MCF 10A (cell line): ENCODE data around the gene LELP1. TPM values are rescaled to one million over a fixed set of nuclear protein-coding genes. Genes with fewer than 3 reads are reported as not detected.

Source experiments
- BruUV-seq: library from RNA; stranded (reverse); fragments of 400-500 nt; replicated peaks from 2 replicates; lab custom pipeline; 2021; lab: Mats Ljungman, UMichigan
- CTCF ChIA-PET: fragments of 300-600 bp; sonication (Branson Sonifier 250); formaldehyde crosslinking; extraction: SDS; loops from one replicate; lab custom pipeline; 2021; ENCODE audit warnings: antibody characterized with exemption, inconsistent platforms; lab: Yijun Ruan, JAX
- POLR2A ChIA-PET: fragments of 300-600, 350-650 bp; sonication (Branson Sonifier 250); formaldehyde crosslinking; extraction: SDS; loops from one replicate; lab custom pipeline; 2020; ENCODE audit warnings: antibody characterized with exemption, inconsistent platforms; lab: Yijun Ruan, JAX
- DNase-seq: peaks from one replicate; pipeline ENCODE4 v3.0.0-alpha.2; 2018; ENCODE audit not compliant: unreplicated experiment
- H3K27ac Mint-ChIP-seq: one replicate; pipeline ENCODE4 v1.8.0; 2022; ENCODE audit warnings: mild to moderate bottlenecking, low read depth, mixed read lengths; ENCODE audit not compliant: unreplicated experiment
- H3K27me3 Mint-ChIP-seq: one replicate; pipeline ENCODE4 v1.8.0; 2022; ENCODE audit warnings: mixed read lengths; ENCODE audit not compliant: insufficient read depth, unreplicated experiment
- H3K36me3 Mint-ChIP-seq: one replicate; pipeline ENCODE4 v1.8.0; 2022; ENCODE audit warnings: mild to moderate bottlenecking, moderate library complexity, mixed read lengths; ENCODE audit not compliant: insufficient read depth, unreplicated experiment
- H3K4me1 Mint-ChIP-seq: one replicate; pipeline ENCODE4 v1.8.0; 2022; ENCODE audit warnings: mixed read lengths; ENCODE audit not compliant: insufficient read depth, unreplicated experiment
- H3K4me3 Mint-ChIP-seq: one replicate; pipeline ENCODE4 v1.8.0; 2022; ENCODE audit warnings: mild to moderate bottlenecking, moderate library complexity, mixed read lengths; ENCODE audit not compliant: unreplicated experiment
- H3K9me3 Mint-ChIP-seq: one replicate; pipeline ENCODE4 v1.8.0; 2022; ENCODE audit warnings: mixed read lengths; ENCODE audit not compliant: unreplicated experiment
- intact Hi-C: fragments of 100-400 bp; cut with micrococcal nuclease; formaldehyde crosslinking; loops from 2 replicates; pipeline ENCODE4 v1.14.1; 2022
- total RNA-seq: library from RNA; stranded (reverse); gene quantifications from 2 replicates; pipeline ENCODE4 v1.2.3, GENCODE V29; 2022
- TF ChIP-seq, protein P1 (sequence below): fragments of 200-600 bp; IDR thresholded peaks from one replicate; pipeline ENCODE4 v1.8.0; 2022; ENCODE audit warnings: antibody characterized with exemption, mild to moderate bottlenecking; ENCODE audit not compliant: unreplicated experiment

Gene LELP1
- total RNA-seq, 1 experiment from 2014 or later = not detected

DNA sequence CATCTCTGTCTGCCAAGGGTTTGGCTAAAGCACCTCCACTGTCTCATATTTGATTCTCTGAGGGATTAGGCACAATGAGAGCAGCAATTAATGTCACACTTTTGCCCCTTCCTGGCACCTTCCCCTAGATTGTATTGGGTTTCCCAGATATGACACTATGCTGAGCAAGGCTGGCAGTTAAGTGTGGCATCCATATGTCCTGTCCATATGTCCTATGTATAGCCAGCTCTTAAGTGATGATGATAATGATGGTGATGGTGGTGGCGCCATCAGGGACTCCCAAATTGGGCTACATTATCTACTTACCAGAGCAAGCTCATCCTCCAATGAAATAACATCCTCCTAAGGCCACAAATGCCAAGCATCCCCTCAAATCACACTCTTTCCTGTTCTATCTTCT lies 42.8 kb downstream of the LELP1 start:
- TF ChIP-seq, protein P1, sequence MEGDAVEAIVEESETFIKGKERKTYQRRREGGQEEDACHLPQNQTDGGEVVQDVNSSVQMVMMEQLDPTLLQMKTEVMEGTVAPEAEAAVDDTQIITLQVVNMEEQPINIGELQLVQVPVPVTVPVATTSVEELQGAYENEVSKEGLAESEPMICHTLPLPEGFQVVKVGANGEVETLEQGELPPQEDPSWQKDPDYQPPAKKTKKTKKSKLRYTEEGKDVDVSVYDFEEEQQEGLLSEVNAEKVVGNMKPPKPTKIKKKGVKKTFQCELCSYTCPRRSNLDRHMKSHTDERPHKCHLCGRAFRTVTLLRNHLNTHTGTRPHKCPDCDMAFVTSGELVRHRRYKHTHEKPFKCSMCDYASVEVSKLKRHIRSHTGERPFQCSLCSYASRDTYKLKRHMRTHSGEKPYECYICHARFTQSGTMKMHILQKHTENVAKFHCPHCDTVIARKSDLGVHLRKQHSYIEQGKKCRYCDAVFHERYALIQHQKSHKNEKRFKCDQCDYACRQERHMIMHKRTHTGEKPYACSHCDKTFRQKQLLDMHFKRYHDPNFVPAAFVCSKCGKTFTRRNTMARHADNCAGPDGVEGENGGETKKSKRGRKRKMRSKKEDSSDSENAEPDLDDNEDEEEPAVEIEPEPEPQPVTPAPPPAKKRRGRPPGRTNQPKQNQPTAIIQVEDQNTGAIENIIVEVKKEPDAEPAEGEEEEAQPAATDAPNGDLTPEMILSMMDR = no peak

DNA sequence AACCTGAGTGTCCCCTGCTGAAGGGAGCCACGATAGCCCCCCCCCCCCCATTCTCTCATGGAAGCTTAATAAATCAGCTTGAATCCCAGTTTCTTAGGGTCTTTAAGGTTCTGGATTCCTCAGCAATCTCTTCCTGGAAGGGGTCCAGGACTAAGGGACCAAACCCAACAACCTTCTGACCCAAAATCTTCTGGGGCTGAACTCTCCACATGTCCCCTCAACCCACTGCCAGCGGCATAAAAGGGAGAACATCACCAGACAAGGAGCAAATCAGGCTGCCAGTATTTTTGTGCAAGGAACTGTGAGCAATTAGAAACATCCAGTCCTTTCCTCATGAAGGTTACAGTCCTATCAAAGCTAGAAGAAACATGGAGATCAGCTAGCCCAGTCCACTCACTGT lies 43.6 kb downstream of the LELP1 start:
- Mint-ChIP-seq H3K4me1 (no peaks in the 10 kb centered on the region), H3K36me3 (no peaks in the 10 kb centered on the region), H3K27ac (no peak overlapping the region), H3K9me3 (peaks cover 14% of the 10 kb centered on the region), H3K27me3 (peaks cover 52% of the 10 kb centered on the region), H3K4me3 (no peak overlapping the region)
- POLR2A ChIA-PET = interaction anchor here (0.6 to 0.9 kb wide), 2 partner anchors 9 to 444 kb away, joined by 3 read pairs; no protein-coding TSS in a partner anchor
- TF ChIP-seq, protein P1 = no peak
- BruUV-seq = no TSS peak
- intact Hi-C loops = no loop called here
- CTCF ChIA-PET = interaction anchor here (0.6 to 1.6 kb wide), 4 partner anchors 25 to 389 kb away, joined by 3 to 6 read pairs (median 3); no protein-coding TSS in a partner anchor
- DNase-seq = no peak

More for the DNA sequence above, 42.8 kb downstream of the LELP1 start:
- peaks cover 45% of the 10 kb centered on the region for H3K27me3 Mint-ChIP-seq
- DNase-seq = no peak
- ChIA-PET CTCF (interaction anchor here (0.7 to 1.6 kb wide), 4 partner anchors 16 to 108 kb away, joined by 3 to 6 read pairs (median 3); no protein-coding TSS in a partner anchor), POLR2A (no interaction called here)
- H3K9me3 Mint-ChIP-seq = peaks cover 14% of the 10 kb centered on the region
- H3K36me3 Mint-ChIP-seq = no peaks in the 10 kb centered on the region
- no peak overlapping the region for H3K27ac Mint-ChIP-seq
- H3K4me3 Mint-ChIP-seq = no peak overlapping the region
- no peaks in the 10 kb centered on the region for H3K4me1 Mint-ChIP-seq
- BruUV-seq = no TSS peak
- intact Hi-C loops = no loop called here

DNA sequence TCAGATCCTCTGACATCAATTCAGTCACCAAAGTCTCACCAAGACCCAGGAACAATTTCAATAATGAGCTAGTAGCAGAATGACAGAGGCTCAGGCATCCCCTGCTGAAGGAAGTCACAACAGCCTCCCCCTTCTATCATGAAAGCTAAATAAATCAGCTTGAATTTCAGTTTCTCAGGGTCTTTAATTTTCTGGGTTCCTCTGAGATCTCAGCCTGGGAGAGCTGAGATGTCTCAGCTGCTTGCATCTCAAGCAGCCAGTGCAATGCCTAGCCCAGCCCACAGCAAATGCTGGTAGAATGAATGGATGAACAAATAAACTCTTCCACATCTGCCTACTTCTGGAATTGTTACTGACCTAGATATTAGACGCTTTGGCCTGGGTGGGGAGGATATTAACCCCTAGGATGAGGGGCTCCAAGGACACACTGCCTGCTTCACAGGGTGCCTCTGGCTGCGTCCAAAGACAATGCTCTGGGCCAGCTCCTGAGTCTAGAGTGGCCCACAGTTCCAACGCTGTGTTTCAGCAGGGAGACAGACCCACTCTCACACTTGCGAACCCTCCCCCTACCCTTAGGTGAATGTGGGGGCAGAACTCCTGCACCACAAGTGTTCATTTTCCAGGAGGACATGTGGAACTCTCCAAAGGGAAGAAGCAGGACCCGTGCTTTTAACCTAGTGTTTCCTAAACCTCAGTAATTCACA lies 45.1 kb downstream of the LELP1 start:
- Mint-ChIP-seq H3K27ac (no peak overlapping the region), H3K27me3 (peaks cover 62% of the 10 kb centered on the region), H3K4me1 (no peaks in the 10 kb centered on the region), H3K9me3 (peaks cover 14% of the 10 kb centered on the region), H3K36me3 (no peaks in the 10 kb centered on the region), H3K4me3 (no peak overlapping the region)
- no TSS peak for BruUV-seq
- TF ChIP-seq, protein P1 = no peak
- DNase-seq = no peak
- ChIA-PET POLR2A (no interaction called here), CTCF (interaction anchor here (0.6 to 1.2 kb wide), 3 partner anchors 11 to 215 kb away, joined by 3 to 4 read pairs (median 3); no protein-coding TSS in a partner anchor)
- intact Hi-C loops = no loop called here

- TF ChIP-seq, protein P1 = no peak
- Mint-ChIP-seq H3K4me1 (no peaks in the 10 kb centered on the region), H3K36me3 (no peaks in the 10 kb centered on the region), H3K27me3 (peaks cover 62% of the 10 kb centered on the region), H3K27ac (no peak overlapping the region), H3K9me3 (no peaks in the 10 kb centered on the region), H3K4me3 (no peak overlapping the region)
- ChIA-PET POLR2A (no interaction called here), CTCF (interaction anchor here (0.7 to 0.8 kb wide), 3 partner anchors 12 to 114 kb away, joined by 3 to 4 read pairs (median 3); no protein-coding TSS in a partner anchor)
- no peak for DNase-seq
- intact Hi-C loops = no loop called here
- BruUV-seq = no TSS peak
These were observed 46.9 kb downstream of the LELP1 start for GRCh38 chr1:153250166-153250565.
